HCT116 (cell line): ENCODE data around the gene FRMD4A. TPM values are rescaled to one million over a fixed set of nuclear protein-coding genes. Genes with fewer than 3 reads are reported as not detected.

ENCODE experiments used
- ATAC-seq: fragments of 200-7000 bp; cut with Tn5 transposase; 2 replicates; pipeline ENCODE4 v1.9.1; 2020; ENCODE audit warnings: mild to moderate bottlenecking, moderate library complexity
- BruUV-seq: library from RNA; stranded (reverse); fragments of 400-500 nt; replicated peaks from 2 replicates; lab custom pipeline; 2021; lab: Mats Ljungman, UMichigan
- CTCF ChIA-PET: fragments of 300-600 bp; sonication (Branson Sonifier 250); formaldehyde crosslinking; loops from one replicate; lab custom pipeline; 2021; ENCODE audit warnings: antibody characterized with exemption; lab: Charles Lee
- POLR2A ChIA-PET: fragments of 300-600, 350-600 bp; sonication (Branson Sonifier 250); formaldehyde crosslinking; loops from one replicate; lab custom pipeline; 2021; ENCODE audit warnings: antibody characterized with exemption; lab: Charles Lee
- RAD21 ChIA-PET, 2 experiments: fragments of 300-600 bp; sonication (Branson Sonifier 250); formaldehyde crosslinking; loops; one replicate each; lab custom pipeline; 2023; ENCODE audit warnings: low total read pairs in 2 of 2; ENCODE audit not compliant: uncharacterized antibody in 2 of 2, unreplicated experiment in 2 of 2, low non-redundant PET in 1 of 2; lab: Charles Lee
- DNase-seq: peaks from one replicate; pipeline ENCODE4 v3.0.0-alpha.2; 2010; ENCODE audit warnings: low read depth, low spot score
- H2AFZ ChIP-seq: fragments of 200-600 bp; shearing (Covaris generic), sonication (generic); 2 replicates; pipeline ENCODE4 v1.6.1; 2017; ENCODE audit warnings: low read depth, mixed run types, mixed read lengths, antibody characterized with exemption, low read length; ENCODE audit not compliant: poor library complexity, severe bottlenecking
- H3K27ac ChIP-seq: 2 replicates; pipeline ENCODE4 v1.5.1; 2012; ENCODE audit warnings: low read depth, low read length
- H3K27me3 ChIP-seq: fragments of 200-600 bp; sonication (generic); 2 replicates; pipeline ENCODE4 v1.6.1; 2016; ENCODE audit warnings: mixed run types, low read length, mixed read lengths; ENCODE audit not compliant: insufficient read depth
- H3K36me3 ChIP-seq, 2 experiments: fragments of 200-500 bp in 1 of 2; fragments of 200-600 bp in 1 of 2; sonication (Bioruptor generic) in 1 of 2; sonication (generic) in 1 of 2; 2 replicates each; pipeline versions ENCODE4 v1.5.1 to v1.6.1; 2014 to 2016; ENCODE audit warnings: low read length in 2 of 2, inconsistent platforms in 1 of 2, mixed read lengths in 1 of 2, mixed run types in 1 of 2; ENCODE audit not compliant: insufficient read depth in 2 of 2, control insufficient read depth in 1 of 2
- H3K4me1 ChIP-seq, 2 experiments: fragments of 200-600 bp in 1 of 2; sonication (generic) in 1 of 2; 2 replicates each; pipeline versions ENCODE4 v1.5.1 to v1.6.1; 2012 to 2017; ENCODE audit warnings: low read length in 2 of 2, inconsistent platforms in 1 of 2, mild to moderate bottlenecking in 1 of 2, mixed read lengths in 1 of 2, mixed run types in 1 of 2, moderate library complexity in 1 of 2; ENCODE audit not compliant: insufficient read depth in 2 of 2, control insufficient read depth in 1 of 2
- H3K4me2 ChIP-seq: fragments of 200-600 bp; sonication (generic); 2 replicates; pipeline ENCODE4 v1.6.1; 2017; ENCODE audit warnings: mixed run types, low read length, mixed read lengths
- H3K4me3 ChIP-seq, 2 experiments: fragments of 200-600 bp in 1 of 2; sonication (generic) in 1 of 2; replicated peaks in 1 of 2; 2 replicates each; pipeline ENCODE4 v1.5.1; 2011 to 2016; ENCODE audit warnings: low read length in 2 of 2, control low read depth in 1 of 2, low read depth in 1 of 2, mild to moderate bottlenecking in 1 of 2, mixed read lengths in 1 of 2, mixed run types in 1 of 2
- H3K79me2 ChIP-seq: fragments of 200-600 bp; sonication (generic); 2 replicates; pipeline ENCODE4 v1.6.1; 2017; ENCODE audit warnings: mild to moderate bottlenecking, mixed run types, low read length, moderate library complexity, mixed read lengths; ENCODE audit not compliant: insufficient read depth
- H3K9ac ChIP-seq: fragments of 200-600 bp; sonication (generic); 2 replicates; pipeline ENCODE4 v1.6.1; 2016; ENCODE audit warnings: low read length, mixed read lengths
- H3K9me2 ChIP-seq: fragments of 200-600 bp; sonication (generic), shearing (Covaris generic); 2 replicates; pipeline ENCODE4 v1.6.1; 2017; ENCODE audit warnings: mixed run types, mild to moderate bottlenecking, moderate library complexity; ENCODE audit not compliant: insufficient read depth
- H3K9me3 ChIP-seq, 2 experiments: fragments of 200-500 bp in 1 of 2; fragments of 200-600 bp in 1 of 2; sonication (Bioruptor generic) in 1 of 2; sonication (generic) in 1 of 2; 2 replicates each; pipeline ENCODE4 v1.6.1; 2014 to 2017; ENCODE audit warnings: low read length in 2 of 2, mixed read lengths in 2 of 2, inconsistent platforms in 1 of 2, low read depth in 1 of 2, mild to moderate bottlenecking in 1 of 2, mixed run types in 1 of 2, moderate library complexity in 1 of 2; ENCODE audit not compliant: control insufficient read depth in 1 of 2, insufficient read depth in 1 of 2
- H4K20me1 ChIP-seq: fragments of 200-600 bp; sonication (generic), shearing (Covaris generic); 2 replicates; pipeline ENCODE4 v1.6.1; 2017; ENCODE audit warnings: mixed run types, mild to moderate bottlenecking, moderate library complexity; ENCODE audit not compliant: insufficient read depth
- CEBPB ChIP-seq: IDR thresholded peaks from 2 replicates; pipeline ENCODE4 v1.6.1; 2012; ENCODE audit warnings: low read depth
- EZH2 ChIP-seq: fragments of 200-600 bp; sonication (generic); IDR thresholded peaks from 2 replicates; pipeline ENCODE4 v1.6.1; 2017; ENCODE audit warnings: antibody characterized with exemption, mixed run types
- EZH2phosphoT487 ChIP-seq: fragments of 200-600 bp; IDR thresholded peaks from 2 replicates; pipeline ENCODE4 v1.6.1; 2018; ENCODE audit warnings: antibody characterized with exemption, borderline replicate concordance
- JUND ChIP-seq: IDR thresholded peaks from 2 replicates; pipeline ENCODE4 v1.6.1; 2012
- REST ChIP-seq: IDR thresholded peaks from 2 replicates; pipeline ENCODE4 v1.6.1; 2012; ENCODE audit warnings: low read depth
- YY1 ChIP-seq: IDR thresholded peaks from 2 replicates; pipeline ENCODE4 v1.6.1; 2011; ENCODE audit warnings: low read length, low read depth, moderate library complexity, mild to moderate bottlenecking; ENCODE audit not compliant: insufficient replicate concordance; ENCODE audit errors: extremely low read depth
- ZNF274 ChIP-seq: fragments of 200-500 bp; sonication (Bioruptor generic); IDR thresholded peaks from 2 replicates; pipeline ENCODE4 v1.6.1; 2014; ENCODE audit warnings: mild to moderate bottlenecking, low read depth, low read length, inconsistent platforms
- intact Hi-C: fragments of 100-400 bp; cut with micrococcal nuclease; formaldehyde crosslinking; loops from 2 replicates; pipeline ENCODE4 v1.10.0; 2022
- total RNA-seq: library from RNA; stranded (reverse); gene quantifications from one replicate; pipeline ENCODE4 v1.2.1, GENCODE V29; 2021; ENCODE audit not compliant: unreplicated experiment

Gene FRMD4A
- total RNA-seq, 1 experiment from 2014 or later, result 0.20 TPM

DNA sequence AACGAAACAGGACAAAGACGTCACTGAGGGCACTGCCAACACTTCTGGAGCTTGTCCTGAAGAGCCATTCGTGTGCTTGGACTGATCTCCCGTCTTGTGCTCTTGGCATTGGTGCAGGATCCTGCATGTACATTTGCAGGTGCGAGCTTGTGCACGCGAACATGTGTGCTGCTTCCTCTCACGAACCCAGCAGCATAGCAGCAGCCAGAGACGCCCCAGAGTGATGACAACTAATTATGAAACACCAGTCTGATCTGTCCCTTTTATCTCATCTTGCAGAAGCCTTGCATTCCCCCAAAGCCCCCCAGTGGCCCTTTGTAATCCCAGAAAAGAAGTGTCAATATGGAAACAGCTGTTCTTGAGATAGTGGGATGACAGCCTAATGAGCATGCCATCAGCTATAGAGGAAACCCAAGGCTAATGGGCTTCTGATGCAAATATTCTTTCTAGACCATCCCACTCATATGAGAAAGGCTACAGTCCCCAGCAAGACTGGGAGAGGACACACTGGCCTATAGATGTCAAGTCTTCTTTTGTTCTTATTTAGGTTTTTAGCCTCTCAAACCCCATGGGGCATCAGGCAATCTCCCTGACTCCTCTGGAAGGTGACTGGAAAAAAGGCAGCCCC is 310.6 kb downstream of the FRMD4A start:
- Histone ChIP-seq H3K79me2 (no peaks in the 10 kb centered on the region), H3K4me1 (no peaks in the 10 kb centered on the region), H3K9me2 (no peaks in the 10 kb centered on the region)
- no peak for ATAC-seq
- no TSS peak for BruUV-seq
- no peak for DNase-seq
- POLR2A ChIA-PET, result no interaction called here
- TF ChIP-seq YY1 (no peak), REST (no peak), JUND (no peak), EZH2 (no peak), CEBPB (no peak), EZH2phosphoT487 (no peak), ZNF274 (no peak)
- TF ChIP-seq, all 23 proteins: peak for 0
- H3K27ac ChIP-seq, result no peak overlapping the region
- no peaks in the 10 kb centered on the region for H3K36me3 ChIP-seq
- H3K27me3 ChIP-seq, result peaks cover 57% of the 10 kb centered on the region
- H3K4me3 ChIP-seq, result no peak overlapping the region
- H4K20me1 ChIP-seq, result no peaks in the 10 kb centered on the region
- intact Hi-C loops, result no loop called here
- no peak overlapping the region for H3K4me2 ChIP-seq
- H3K9ac ChIP-seq, result no peak overlapping the region
- CTCF ChIA-PET, result interaction anchor here (1.4 kb wide), 1 partner anchor 12 kb away, joined by 4 read pairs; no protein-coding TSS in a partner anchor
- H2AFZ ChIP-seq, result no peak overlapping the region
- H3K9me3 ChIP-seq, result no peaks in the 10 kb centered on the region
- RAD21 ChIA-PET, result no interaction called here
